Aorta (tissue), 5 donors: Measurements from ENCODE around the gene AP2S1. TPM values are rescaled to one million over a fixed set of nuclear protein-coding genes. Genes with fewer than 3 reads are reported as not detected.

Experiments used
- ATAC-seq: fragments of 200-7000 bp; cut with Tn5 transposase; one replicate; pipeline ENCODE4 v1.9.1; 2022; ENCODE audit warnings: moderate library complexity; ENCODE audit not compliant: low FRiP score
- DNase-seq, 2 donors: peaks; one replicate each; pipeline ENCODE4 v3.0.0-alpha.2; 2020
- H3K27ac ChIP-seq, 2 donors: one replicate each; pipeline ENCODE4 v1.5.1; 2013; ENCODE audit warnings: low read length in 2 of 2, mild to moderate bottlenecking in 2 of 2, moderate library complexity in 2 of 2, control low read depth in 1 of 2, inconsistent platforms in 1 of 2, low read depth in 1 of 2
- H3K27me3 ChIP-seq, 2 donors: one replicate each; pipeline ENCODE4 v1.6.1; 2013; ENCODE audit warnings: control low read depth in 1 of 2, low read length in 1 of 2, mild to moderate bottlenecking in 1 of 2, moderate library complexity in 1 of 2; ENCODE audit not compliant: insufficient read depth in 2 of 2, control insufficient read depth in 1 of 2
- H3K36me3 ChIP-seq, 2 donors: one replicate each; pipeline ENCODE4 v1.6.1; 2013; ENCODE audit warnings: control low read depth in 1 of 2, low read length in 1 of 2, mild to moderate bottlenecking in 1 of 2; ENCODE audit not compliant: insufficient read depth in 2 of 2, control insufficient read depth in 1 of 2
- H3K4me1 ChIP-seq, 2 donors: one replicate each; pipeline ENCODE4 v1.6.1; 2013; ENCODE audit warnings: low read length in 2 of 2, control low read depth in 1 of 2, mild to moderate bottlenecking in 1 of 2, moderate library complexity in 1 of 2; ENCODE audit not compliant: insufficient read depth in 2 of 2, control insufficient read depth in 1 of 2
- H3K4me3 ChIP-seq, 2 donors: one replicate each; pipeline ENCODE4 v1.5.1; 2013; ENCODE audit warnings: low read length in 2 of 2, control low read depth in 1 of 2, mild to moderate bottlenecking in 1 of 2
- H3K9me3 ChIP-seq: one replicate; pipeline ENCODE4 v1.6.1; 2013; ENCODE audit warnings: mild to moderate bottlenecking, low read length; ENCODE audit not compliant: control insufficient read depth
- WGBS, 2 donors: extraction: QIAGEN DNeasy Blood & Tissue Kit; methylation state at CpG; one replicate each; pipeline ENCODE4 v1.1.7; 2013; 5-methylcytosine and 5-hydroxymethylcytosine counted together
- intact Hi-C, 2 donors: fragments of 100-400 bp; cut with DNase I; formaldehyde crosslinking; loops; one replicate each; pipeline versions ENCODE4 v1.14.2 to v1.15.0; 2022
- polyA plus RNA-seq, 2 donors: library from polyadenylated mRNA; stranded (reverse); fragments of 200-250 nt; gene quantifications; one replicate each; pipeline ENCODE4 v1.2.3, GENCODE V29; 2013
- total RNA-seq, 2 donors: library from RNA; stranded (reverse); fragmentation: NEBNext Ultra II Directional; extraction: Animal tissue kit (Norgen Biotek cat#: 25700); gene quantifications; one replicate each; pipeline ENCODE4 v1.2.1, GENCODE V29; 2021
- donor health status: healthy with polysubstance abuse.
- donor health status: Bipolar disorder and iron deficiency.
- donor health status: DM: no; HTN: no; CAD: no.
- donor health status: DM: no; HTN: no; CAD: no.
- donor health status: DM: yes; HTN: yes; CAD: no.

The AP2S1 gene
- total and polyA plus RNA-seq, 4 donors, result 90.0 to 121 (median 109) TPM

GRCh38 chr19:46849610-46850009 lies 1.0 kb downstream of the AP2S1 start:
- 25 to 34% methylated on average over 5 of the region's 5 CpGs for WGBS, 2 donors
- Histone ChIP-seq H3K27me3 (no peaks in the 10 kb centered on the region), H3K4me3 (peak overlapping the region in 1 of 2 donors; percentile 54), H3K4me1 (no peaks in the 10 kb centered on the region), H3K36me3 (no peaks in the 10 kb centered on the region), H3K27ac (no peak overlapping the region), H3K9me3 (no peaks in the 10 kb centered on the region)
- ATAC-seq (no peak), DNase-seq (no peak)
- intact Hi-C loops, result loop anchor here in 1 of 2 donors (10.0 kb wide), 2 partner anchors 245 to 265 kb away; partner anchors contain the start of genes CALM3 and ZC3H4

- Histone ChIP-seq H3K36me3 (no peaks in the 10 kb centered on the region), H3K27ac (no peak overlapping the region)
Measured at GRCh38 chr19:46848389-46848788, 2.3 kb downstream of the AP2S1 start.

DNA sequence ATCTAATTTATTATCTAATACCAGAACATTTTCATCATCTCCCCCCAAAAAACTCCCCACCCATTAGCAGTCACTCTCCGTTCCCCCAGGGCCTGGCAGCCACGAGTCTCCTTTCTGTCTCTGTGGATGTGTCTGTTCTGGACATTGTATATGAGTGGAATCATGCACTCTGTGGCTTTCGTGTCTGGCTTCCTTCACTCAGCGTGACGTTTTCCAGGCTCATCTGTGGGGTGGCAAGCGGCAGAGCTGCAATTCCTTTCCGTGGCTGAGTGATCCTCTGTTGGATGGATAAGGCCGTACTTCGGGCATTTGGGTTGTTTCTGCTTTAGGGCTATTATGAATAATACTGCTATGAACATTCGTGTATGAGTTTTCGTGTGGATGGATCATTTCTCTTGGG lies 3.1 kb downstream of the AP2S1 start:
- ATAC-seq (no peak), DNase-seq (no peak)
- H3K36me3 ChIP-seq, result no peaks in the 10 kb centered on the region
- intact Hi-C loops, result loop anchor here in 1 of 2 donors (10.0 kb wide), 1 partner anchor 243 kb away; the partner anchor contains the start of gene CALM3
- no peaks in the 10 kb centered on the region for H3K4me1 ChIP-seq
- no peaks in the 10 kb centered on the region for H3K27me3 ChIP-seq
- H3K27ac ChIP-seq, result no peak overlapping the region
- 83 to 87% methylated on average over 11 of the region's 11 CpGs for WGBS, 2 donors
- H3K4me3 ChIP-seq, result no peak overlapping the region
- no peaks in the 10 kb centered on the region for H3K9me3 ChIP-seq

More at GRCh38 chr19:46848389-46848788, 2.3 kb downstream of the AP2S1 start:
- intact Hi-C loops, result loop anchor here in 1 of 2 donors (10.0 kb wide), 1 partner anchor 244 kb away; the partner anchor contains the start of gene CALM3
- ATAC-seq, result no peak
- Histone ChIP-seq H3K4me1 (no peaks in the 10 kb centered on the region), H3K4me3 (no peak overlapping the region), H3K9me3 (no peaks in the 10 kb centered on the region), H3K27me3 (no peaks in the 10 kb centered on the region)
- 79 to 87% methylated on average over 2 of the region's 2 CpGs for WGBS, 2 donors
- DNase-seq, result no peak

DNA sequence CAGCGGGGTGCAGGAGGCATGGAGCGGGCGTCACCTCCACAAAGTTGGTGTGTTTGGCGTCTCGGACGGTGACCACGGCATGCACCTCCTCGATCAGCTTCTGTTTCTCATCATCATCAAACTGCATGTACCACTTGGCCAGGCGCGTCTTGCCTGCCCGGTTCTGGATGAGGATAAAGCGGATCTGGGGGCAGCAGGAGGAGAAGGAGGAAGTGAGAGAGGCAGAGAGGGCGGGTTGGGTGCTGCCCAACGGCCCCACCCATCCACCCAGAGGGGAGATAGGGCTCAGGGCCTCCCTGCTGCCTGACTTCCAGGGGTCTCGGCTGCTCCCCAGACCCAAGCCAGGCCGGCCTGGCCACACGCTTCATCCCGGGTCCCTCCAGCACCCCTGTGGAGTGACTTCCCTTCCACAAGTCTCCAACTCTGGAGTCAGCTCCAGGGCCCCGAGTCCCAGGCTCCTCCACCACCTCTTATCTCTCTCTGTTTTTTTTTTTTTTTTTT lies 4.6 kb downstream of the AP2S1 start:
- Histone ChIP-seq H3K27me3 (no peaks in the 10 kb centered on the region), H3K4me3 (no peak overlapping the region), H3K36me3 (no peaks in the 10 kb centered on the region), H3K9me3 (no peaks in the 10 kb centered on the region), H3K27ac (no peak overlapping the region), H3K4me1 (no peaks in the 10 kb centered on the region)
- DNase-seq (no peak), ATAC-seq (no peak)
- intact Hi-C loops, result loop anchor here in 1 of 2 donors (10.0 kb wide), 1 partner anchor 241 kb away; the partner anchor contains the start of gene CALM3
- WGBS, 2 donors, result 84% methylated on average over 16 to 19 of the region's 19 CpGs

DNA sequence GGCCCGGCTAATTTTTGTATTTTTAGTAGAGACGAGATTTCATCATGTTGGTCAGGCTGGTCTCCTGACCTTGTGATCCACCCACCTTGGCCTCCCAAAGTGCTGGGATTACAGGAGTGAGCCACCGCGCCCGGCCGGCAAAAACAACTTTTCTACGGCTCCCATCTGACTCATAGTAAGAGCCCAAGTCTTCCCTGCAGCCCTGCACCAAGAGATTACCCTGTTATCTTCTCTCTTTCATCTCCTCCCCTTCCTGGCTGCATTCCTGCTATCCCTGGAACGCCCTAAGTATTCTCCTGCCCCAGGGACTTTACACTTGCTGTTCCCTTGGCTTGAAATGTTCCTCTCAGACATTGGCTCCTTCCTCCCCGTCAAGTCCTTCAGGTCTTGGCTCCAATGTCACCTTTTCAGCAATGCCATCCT lies 6.6 kb downstream of the AP2S1 start:
- no peak for DNase-seq
- ATAC-seq, result no peak
- Histone ChIP-seq H3K27me3 (no peaks in the 10 kb centered on the region), H3K36me3 (no peaks in the 10 kb centered on the region), H3K4me1 (no peaks in the 10 kb centered on the region), H3K4me3 (no peak overlapping the region), H3K9me3 (no peaks in the 10 kb centered on the region), H3K27ac (no peak overlapping the region)
- 90 to 92% methylated on average over 9 of the region's 9 CpGs for WGBS, 2 donors
- intact Hi-C loops, result loop anchor here in 1 of 2 donors (10.0 kb wide), 1 partner anchor 239 kb away; the partner anchor contains the start of gene CALM3

DNA sequence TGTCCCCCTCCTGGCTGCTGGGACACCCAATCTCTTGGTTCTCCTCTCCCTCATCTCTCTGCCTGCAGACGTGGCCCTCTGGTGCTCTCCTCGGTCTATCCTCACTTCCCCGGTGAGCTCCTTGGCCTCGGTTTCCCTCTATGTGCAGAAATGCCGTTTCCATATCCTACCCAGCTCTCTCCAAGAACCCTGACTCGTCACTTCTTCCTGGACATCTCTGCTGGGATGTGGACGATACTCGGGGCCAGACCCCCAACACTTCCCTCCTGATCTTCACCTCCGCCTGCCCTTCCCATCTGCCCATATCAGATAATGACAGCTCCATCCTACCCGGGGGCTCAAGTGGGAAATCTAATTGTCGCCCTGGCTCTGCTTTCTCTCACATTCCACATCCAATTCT lies 7.9 kb downstream of the AP2S1 start:
- WGBS, 2 donors, result 82 to 90% methylated on average over 11 of the region's 11 CpGs
- intact Hi-C loops, result loop anchor here in 1 of 2 donors (10.0 kb wide), 1 partner anchor 238 kb away; the partner anchor contains the start of gene CALM3
- H3K9me3 ChIP-seq, result no peaks in the 10 kb centered on the region
- H3K36me3 ChIP-seq, result peaks cover 0 to 5% of the 10 kb centered on the region in 2 donors
- H3K4me1 ChIP-seq, result no peaks in the 10 kb centered on the region
- no peak overlapping the region for H3K4me3 ChIP-seq
- no peak overlapping the region for H3K27ac ChIP-seq
- no peaks in the 10 kb centered on the region for H3K27me3 ChIP-seq
- DNase-seq (no peak), ATAC-seq (no peak)

DNA sequence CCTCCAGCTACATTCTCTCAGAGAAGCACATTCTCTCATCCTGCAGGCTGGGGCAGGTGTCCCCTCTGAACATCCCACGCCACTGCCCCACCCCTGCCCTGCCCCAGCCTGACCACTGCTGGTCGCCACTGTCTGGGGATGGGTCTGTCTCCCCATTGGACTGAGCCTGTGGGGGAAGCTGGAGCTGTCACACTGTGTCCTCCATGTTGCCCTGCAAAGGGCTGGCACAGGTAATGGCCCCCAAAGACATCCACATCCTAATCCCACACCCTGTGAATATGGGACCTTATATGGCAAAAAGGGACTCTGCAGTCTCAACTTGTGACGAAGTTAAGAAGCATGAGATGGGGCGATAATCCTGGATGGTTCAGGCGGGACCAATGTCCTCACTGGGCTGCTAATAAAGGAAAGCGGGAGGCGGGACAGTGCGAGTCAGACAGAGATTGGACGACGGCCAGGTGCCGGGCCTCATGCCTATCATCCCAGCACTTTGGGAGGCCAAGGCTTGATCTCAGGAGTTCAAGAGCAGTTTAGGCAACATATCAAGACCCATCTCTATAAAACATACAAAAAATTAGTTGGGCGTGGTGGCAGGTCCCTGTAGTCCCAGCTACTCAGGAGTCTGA lies 9.1 kb downstream of the AP2S1 start:
- WGBS, 2 donors, result 46 to 50% methylated on average over 12 of the region's 12 CpGs
- peak; percentile 82 to 92 for DNase-seq
- ATAC-seq, result peak; percentile 73

DNA sequence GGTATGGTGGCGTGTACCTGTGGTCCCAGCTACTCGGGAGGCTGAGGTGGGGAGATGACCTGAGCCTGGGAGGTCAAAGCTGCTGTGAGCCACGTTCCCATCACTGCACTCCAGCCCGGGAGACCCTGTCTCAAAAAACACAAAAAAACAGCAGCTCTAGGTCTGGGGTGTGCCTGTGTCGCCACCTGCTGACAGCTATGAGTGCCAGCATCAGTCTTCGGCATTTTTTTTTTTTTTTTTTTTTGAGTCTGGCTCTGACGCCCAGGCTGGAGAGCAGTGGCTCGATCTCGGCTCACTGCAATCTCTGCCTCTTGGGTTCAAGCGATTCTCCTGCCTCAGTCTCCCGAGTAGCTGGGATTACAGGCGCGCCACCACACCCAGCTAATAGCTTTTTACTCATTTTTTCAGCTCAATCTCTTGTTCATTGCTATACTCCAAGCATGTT lies 10.1 kb downstream of the AP2S1 start:
- Histone ChIP-seq H3K9me3 (no peaks in the 10 kb centered on the region), H3K4me1 (no peaks in the 10 kb centered on the region), H3K36me3 (peaks cover 0 to 5% of the 10 kb centered on the region in 2 donors), H3K4me3 (no peak overlapping the region), H3K27ac (no peak overlapping the region), H3K27me3 (no peaks in the 10 kb centered on the region)
- intact Hi-C loops, result loop anchor here (1.0 to 10.0 kb wide), 2 partner anchors 83 to 236 kb away; partner anchors contain the start of gene CALM3 (in 1 of the 2)
- ATAC-seq, result peak; percentile 85
- DNase-seq, result no peak
- 18 to 19% methylated on average over 13 of the region's 13 CpGs for WGBS, 2 donors

More for the DNA sequence above, 9.1 kb downstream of the AP2S1 start:
- Histone ChIP-seq H3K4me1 (no peaks in the 10 kb centered on the region), H3K9me3 (no peaks in the 10 kb centered on the region), H3K4me3 (no peak overlapping the region), H3K36me3 (peaks cover 0 to 5% of the 10 kb centered on the region in 2 donors), H3K27ac (peak overlapping the region in 1 of 2 donors; percentile 46), H3K27me3 (no peaks in the 10 kb centered on the region)
- intact Hi-C loops, result loop anchor here in 1 of 2 donors (10.0 kb wide), 1 partner anchor 237 kb away; the partner anchor contains the start of gene CALM3
